Fibroblast of skin of right biceps (primary cell): ENCODE results near the gene TAAR5.
"Not testable (repeated sequence)": the region's sequence is repeated elsewhere in the genome, so short reads cannot be mapped to it uniquely, and the experiment has no call there.

Experiments used
- DNase-seq: peaks from one replicate; pipeline ENCODE4 v3.0.0-alpha.2; 2013

TAAR5 gene

GRCh38 chr6:132569170-132569569, 20.4 kb downstream of the TAAR5 start:
- DNase-seq = no peak

GRCh38 chr6:132568611-132569010, 20.9 kb downstream of the TAAR5 start:
- no peak for DNase-seq

DNA sequence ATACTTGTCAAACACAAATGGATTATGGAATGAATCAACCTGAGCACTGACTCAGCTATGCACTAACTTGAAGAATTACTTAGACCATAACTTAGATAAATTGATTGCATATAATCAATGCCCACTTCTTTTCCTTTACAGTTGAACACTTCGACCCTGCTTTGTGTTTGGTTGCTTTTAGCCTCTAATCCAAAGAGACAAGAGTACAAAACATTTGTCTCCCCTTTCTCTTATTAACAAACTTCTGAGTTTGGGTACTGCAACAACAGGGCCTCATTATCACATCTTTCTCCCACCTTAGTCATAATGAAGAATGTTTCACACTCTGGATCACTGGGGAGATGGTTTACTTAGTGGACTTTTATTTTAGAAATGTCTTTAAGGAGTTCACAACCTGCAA, 22.0 kb downstream of the TAAR5 start:
- no peak for DNase-seq

- no peak for DNase-seq
Measured at GRCh38 chr6:132566404-132566803, 23.1 kb downstream of the TAAR5 start.

- DNase-seq = not testable (repeated sequence)
Measured at GRCh38 chr6:132560087-132560486, 29.5 kb downstream of the TAAR5 start.

- DNase-seq = no peak
Measured at GRCh38 chr6:132552372-132552771, 37.2 kb downstream of the TAAR5 start, which contains the start of gene TAAR8. TSS of gene TAAR8 (plus strand) at chr6:132552672. CDS start at chr6:132552693, 21 bp downstream.

GRCh38 chr6:132551214-132551613, 38.3 kb downstream of the TAAR5 start:
- no peak for DNase-seq

DNA sequence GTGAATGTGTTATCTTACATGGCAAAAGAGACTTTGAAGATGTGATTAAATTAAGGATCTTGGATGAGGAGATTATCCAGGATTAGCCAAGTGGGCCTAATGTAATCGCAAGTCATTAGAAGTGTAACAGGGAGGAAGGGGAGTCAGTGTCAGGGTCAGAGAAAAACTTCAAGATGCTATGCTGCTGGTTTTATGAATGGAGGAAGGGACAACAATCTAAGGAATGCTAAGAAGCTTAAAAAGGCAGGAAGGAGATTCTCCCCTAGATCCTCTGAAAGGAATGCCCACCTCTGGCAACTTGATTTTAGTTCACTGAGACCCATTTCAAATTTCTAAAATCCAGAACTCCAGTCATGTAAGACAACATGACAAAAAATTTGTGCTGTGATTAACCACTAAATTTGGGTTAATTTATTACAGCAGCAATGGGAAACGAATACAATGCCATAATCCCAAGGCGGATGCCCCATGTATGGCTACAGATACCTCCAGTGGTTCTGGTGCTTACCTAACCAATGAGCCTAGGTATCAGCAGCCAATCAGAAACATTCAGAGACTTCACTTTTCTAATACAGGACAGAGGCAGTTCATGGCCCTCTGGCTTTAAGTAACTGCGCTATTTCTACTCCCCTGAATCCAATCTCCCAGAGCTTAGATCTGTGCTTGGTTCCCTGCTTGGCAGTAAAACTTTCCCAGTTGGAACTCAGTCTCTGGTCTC, 40.6 kb downstream of the TAAR5 start:
- no peak for DNase-seq

- no peak for DNase-seq
Measured at GRCh38 chr6:132544826-132545225, 44.7 kb downstream of the TAAR5 start.
